Measurements from ENCODE around the gene RASAL2. TPM values are rescaled to one million over a fixed set of nuclear protein-coding genes. Genes with fewer than 3 reads are reported as not detected.

The RASAL2 gene
- total RNA-seq, 1 experiment from 2014 or later: 22.2 TPM

DNA sequence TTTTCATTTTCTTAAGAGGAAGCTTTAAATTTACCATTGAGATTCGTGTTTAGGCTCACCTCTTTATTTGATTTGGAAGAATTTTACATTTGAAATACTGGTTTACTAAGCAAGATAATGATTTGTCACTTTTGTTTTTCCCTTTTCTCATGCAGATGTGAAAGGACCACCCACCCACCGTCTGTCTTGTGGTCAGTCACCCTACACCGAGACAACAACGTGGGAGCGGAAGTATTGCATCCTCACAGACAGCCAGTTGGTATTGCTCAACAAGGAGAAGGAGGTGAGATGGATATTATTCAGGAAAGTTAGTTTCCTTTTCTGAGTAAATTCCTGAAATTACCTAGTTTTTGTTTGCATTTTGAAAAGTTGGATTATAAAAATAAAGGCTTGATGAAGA lies 189.5 kb downstream of the RASAL2 start:
- Histone ChIP-seq H3K27me3 (ENCODE audit: insufficient read depth, low read length) (no peaks in the 10 kb centered on the region), H4K20me1 (ENCODE audit: control insufficient read depth, insufficient read depth, insufficient read length) (no peaks in the 10 kb centered on the region), H3K4me2 (ENCODE audit: insufficient read depth, insufficient read length, low read length) (peak overlapping the region; percentile 54), H3K4ac (ENCODE audit: low read depth, low read length) (no peak overlapping the region), H2BK20ac (ENCODE audit: low read depth, low read length, poor library complexity, severe bottlenecking) (no peak overlapping the region), H2AFZ (ENCODE audit: low read length) (no peak overlapping the region), H3K14ac (ENCODE audit: insufficient read depth, low read length) (no peak overlapping the region), H4K5ac (ENCODE audit: insufficient read length, low read depth, low read length) (no peak overlapping the region), H3K18ac (ENCODE audit: insufficient read length, low read depth, low read length) (no peak overlapping the region), H3K27ac (ENCODE audit: insufficient read length, low read depth, low read length) (peak overlapping the region; percentile 100), H2AK5ac (ENCODE audit: insufficient read length, low read length) (no peak overlapping the region), H4K8ac (replicated peaks; ENCODE audit: insufficient read length, low read depth, low read length) (no peak overlapping the region), H3K23ac (ENCODE audit: insufficient read length, low read depth, low read length) (no peak overlapping the region), H2BK120ac (ENCODE audit: low read depth, low read length, poor library complexity, severe bottlenecking) (no peak overlapping the region), H3T11ph (ENCODE audit: low read length) (no peak overlapping the region), H3K56ac (ENCODE audit: insufficient read length, low read depth, low read length) (no peak overlapping the region), H2BK12ac (ENCODE audit: insufficient read length, low read depth, low read length) (no peak overlapping the region), H3K23me2 (ENCODE audit: insufficient read length, low read depth, low read length, poor library complexity, severe bottlenecking) (no peaks in the 10 kb centered on the region), H2BK5ac (ENCODE audit: insufficient read length, low read length) (no peak overlapping the region), H3K9ac (ENCODE audit: extremely low read depth, insufficient read length, low read length) (peak overlapping the region; percentile 70), H3K9me3 (ENCODE audit: control insufficient read depth, low read depth, low read length) (no peaks in the 10 kb centered on the region), H3K79me1 (ENCODE audit: insufficient read depth, low read depth, low read length, poor library complexity, severe bottlenecking) (no peaks in the 10 kb centered on the region), H2BK15ac (ENCODE audit: low read depth, low read length) (no peak overlapping the region), H3K79me2 (ENCODE audit: insufficient read depth, low read length) (peaks cover 2% of the 10 kb centered on the region; the same call in 1 of the 2 replicates), H3K4me1 (ENCODE audit: insufficient read depth, low read length) (peaks cover 12% of the 10 kb centered on the region), H4K91ac (ENCODE audit: insufficient read length, low read depth, low read length) (no peak overlapping the region)
- H3K9me3 Mint-ChIP-seq: no peaks in the 10 kb centered on the region
- peaks cover 7 to 19% (median 11%) of the 10 kb centered on the region in 3 experiments; a peak in 6 of 7 replicates for H3K36me3 Mint-ChIP-seq (ENCODE audit: insufficient read depth in 1 of 3, low read depth in 3 of 3)
- DNase-seq: peak; percentile 86
- no peaks in the 10 kb centered on the region for H3K27me3 Mint-ChIP-seq (ENCODE audit: low read depth)
- H3K27ac Mint-ChIP-seq: peak overlapping the region; percentile 1 to 97 (median 84)
- no CpG with 5 or more reads among the region's 5 CpGs for WGBS (ENCODE audit: extremely low coverage, insufficient read length, low lambda C conversion rate)
- peaks cover 48 to 49% of the 10 kb centered on the region in 2 experiments for H3K4me1 Mint-ChIP-seq
- TF ChIP-seq, protein P1, sequence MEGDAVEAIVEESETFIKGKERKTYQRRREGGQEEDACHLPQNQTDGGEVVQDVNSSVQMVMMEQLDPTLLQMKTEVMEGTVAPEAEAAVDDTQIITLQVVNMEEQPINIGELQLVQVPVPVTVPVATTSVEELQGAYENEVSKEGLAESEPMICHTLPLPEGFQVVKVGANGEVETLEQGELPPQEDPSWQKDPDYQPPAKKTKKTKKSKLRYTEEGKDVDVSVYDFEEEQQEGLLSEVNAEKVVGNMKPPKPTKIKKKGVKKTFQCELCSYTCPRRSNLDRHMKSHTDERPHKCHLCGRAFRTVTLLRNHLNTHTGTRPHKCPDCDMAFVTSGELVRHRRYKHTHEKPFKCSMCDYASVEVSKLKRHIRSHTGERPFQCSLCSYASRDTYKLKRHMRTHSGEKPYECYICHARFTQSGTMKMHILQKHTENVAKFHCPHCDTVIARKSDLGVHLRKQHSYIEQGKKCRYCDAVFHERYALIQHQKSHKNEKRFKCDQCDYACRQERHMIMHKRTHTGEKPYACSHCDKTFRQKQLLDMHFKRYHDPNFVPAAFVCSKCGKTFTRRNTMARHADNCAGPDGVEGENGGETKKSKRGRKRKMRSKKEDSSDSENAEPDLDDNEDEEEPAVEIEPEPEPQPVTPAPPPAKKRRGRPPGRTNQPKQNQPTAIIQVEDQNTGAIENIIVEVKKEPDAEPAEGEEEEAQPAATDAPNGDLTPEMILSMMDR (conservative IDR thresholded peaks at IDR 0.05): no peak
- H3K4me3 Mint-ChIP-seq: peak overlapping the region; percentile 54 to 57
